22Rv1 (cell line): ENCODE data around the gene USB1.

Source experiments
- ZFX ChIP-seq: fragments of 450-650 bp; IDR thresholded peaks from 2 replicates; pipeline ENCODE4 v1.6.1; 2017; ENCODE audit warnings: antibody characterized with exemption, borderline replicate concordance
- TF ChIP-seq, protein P1 (sequence below): fragments of 450-650 bp; IDR thresholded peaks from 2 replicates; pipeline ENCODE4 v1.5.1; 2017; ENCODE audit warnings: mild to moderate bottlenecking

DNA sequence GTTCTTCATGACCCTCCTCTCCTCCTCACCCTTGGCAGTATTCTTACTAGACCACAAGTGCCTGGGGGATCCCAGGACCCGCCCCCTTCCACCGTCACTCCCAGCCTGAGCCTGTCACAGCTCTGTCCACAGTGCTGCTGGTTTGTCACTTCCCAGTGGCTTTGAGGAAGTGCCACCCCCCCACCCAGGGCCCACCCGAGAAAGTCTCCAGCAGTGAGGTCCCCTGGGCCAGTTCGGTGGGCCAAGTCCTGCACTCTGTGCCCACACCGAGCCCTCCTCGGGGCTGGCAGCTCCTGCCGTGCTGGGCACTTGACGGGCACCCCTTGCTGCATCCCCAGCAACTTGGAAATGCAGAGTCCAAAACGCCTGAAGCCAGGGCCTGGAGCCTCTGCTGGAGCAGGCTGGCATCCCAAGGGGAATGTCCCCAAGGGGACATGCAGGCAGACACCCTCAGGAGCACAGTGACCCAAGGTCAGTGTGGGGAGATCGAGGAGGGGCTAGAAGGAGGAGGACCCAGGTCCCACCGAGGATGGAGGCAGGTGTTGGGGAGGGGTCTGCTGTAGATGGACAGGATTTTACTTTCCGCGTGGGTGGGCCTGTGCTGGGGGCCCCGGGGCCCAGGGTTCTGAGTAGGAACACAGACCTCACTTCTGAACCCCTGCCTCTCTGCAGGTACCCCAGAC lies 39.9 kb downstream of the USB1 start:
- TF ChIP-seq, protein P1, sequence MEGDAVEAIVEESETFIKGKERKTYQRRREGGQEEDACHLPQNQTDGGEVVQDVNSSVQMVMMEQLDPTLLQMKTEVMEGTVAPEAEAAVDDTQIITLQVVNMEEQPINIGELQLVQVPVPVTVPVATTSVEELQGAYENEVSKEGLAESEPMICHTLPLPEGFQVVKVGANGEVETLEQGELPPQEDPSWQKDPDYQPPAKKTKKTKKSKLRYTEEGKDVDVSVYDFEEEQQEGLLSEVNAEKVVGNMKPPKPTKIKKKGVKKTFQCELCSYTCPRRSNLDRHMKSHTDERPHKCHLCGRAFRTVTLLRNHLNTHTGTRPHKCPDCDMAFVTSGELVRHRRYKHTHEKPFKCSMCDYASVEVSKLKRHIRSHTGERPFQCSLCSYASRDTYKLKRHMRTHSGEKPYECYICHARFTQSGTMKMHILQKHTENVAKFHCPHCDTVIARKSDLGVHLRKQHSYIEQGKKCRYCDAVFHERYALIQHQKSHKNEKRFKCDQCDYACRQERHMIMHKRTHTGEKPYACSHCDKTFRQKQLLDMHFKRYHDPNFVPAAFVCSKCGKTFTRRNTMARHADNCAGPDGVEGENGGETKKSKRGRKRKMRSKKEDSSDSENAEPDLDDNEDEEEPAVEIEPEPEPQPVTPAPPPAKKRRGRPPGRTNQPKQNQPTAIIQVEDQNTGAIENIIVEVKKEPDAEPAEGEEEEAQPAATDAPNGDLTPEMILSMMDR = no peak
- TF ChIP-seq ZFX = no peak
